ENCODE data around the gene POC1A.
"Not testable (repeated sequence)": the region's sequence is repeated elsewhere in the genome, so short reads cannot be mapped to it uniquely, and the experiment has no call there.

The POC1A gene

GRCh38 chr3:52183786-52184445 is 29.7 kb upstream of the POC1A start:
- DNase-seq (ENCODE audit: low read depth): no peak

- no peak for DNase-seq (ENCODE audit: low read depth)
Measured at GRCh38 chr3:52182691-52183090, 28.5 kb upstream of the POC1A start.

GRCh38 chr3:52182196-52182595 is 28.0 kb upstream of the POC1A start:
- DNase-seq (ENCODE audit: low read depth): no peak

- no peak for DNase-seq (ENCODE audit: low read depth)
Measured at GRCh38 chr3:52181543-52181942, 27.3 kb upstream of the POC1A start.

GRCh38 chr3:52178537-52178936 is 24.3 kb upstream of the POC1A start:
- DNase-seq (ENCODE audit: low read depth): no peak

DNA sequence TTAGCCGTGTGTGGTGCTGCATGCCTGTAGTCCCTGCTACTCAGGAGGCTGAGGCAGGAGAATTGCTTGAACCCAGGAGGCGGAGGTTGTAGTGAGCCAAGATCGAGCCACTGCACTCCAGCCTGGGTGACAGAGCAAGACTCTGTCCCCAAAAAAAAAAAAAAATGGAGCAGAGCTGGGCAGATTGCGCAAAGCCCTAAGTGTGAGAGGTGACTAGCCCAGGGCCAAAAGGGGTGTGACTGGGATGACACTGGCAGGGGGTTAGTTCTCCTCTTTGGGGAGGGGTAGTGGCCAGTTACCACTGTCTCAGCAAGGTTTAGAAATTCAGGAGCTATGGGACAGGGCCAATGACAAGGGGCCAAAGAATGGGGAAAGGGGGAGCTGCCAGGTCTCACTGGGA is 23.9 kb upstream of the POC1A start:
- DNase-seq (ENCODE audit: low read depth): not testable (repeated sequence)

- no peak for DNase-seq (ENCODE audit: low read depth)
Measured at GRCh38 chr3:52177701-52178042, 23.4 kb upstream of the POC1A start.

DNA sequence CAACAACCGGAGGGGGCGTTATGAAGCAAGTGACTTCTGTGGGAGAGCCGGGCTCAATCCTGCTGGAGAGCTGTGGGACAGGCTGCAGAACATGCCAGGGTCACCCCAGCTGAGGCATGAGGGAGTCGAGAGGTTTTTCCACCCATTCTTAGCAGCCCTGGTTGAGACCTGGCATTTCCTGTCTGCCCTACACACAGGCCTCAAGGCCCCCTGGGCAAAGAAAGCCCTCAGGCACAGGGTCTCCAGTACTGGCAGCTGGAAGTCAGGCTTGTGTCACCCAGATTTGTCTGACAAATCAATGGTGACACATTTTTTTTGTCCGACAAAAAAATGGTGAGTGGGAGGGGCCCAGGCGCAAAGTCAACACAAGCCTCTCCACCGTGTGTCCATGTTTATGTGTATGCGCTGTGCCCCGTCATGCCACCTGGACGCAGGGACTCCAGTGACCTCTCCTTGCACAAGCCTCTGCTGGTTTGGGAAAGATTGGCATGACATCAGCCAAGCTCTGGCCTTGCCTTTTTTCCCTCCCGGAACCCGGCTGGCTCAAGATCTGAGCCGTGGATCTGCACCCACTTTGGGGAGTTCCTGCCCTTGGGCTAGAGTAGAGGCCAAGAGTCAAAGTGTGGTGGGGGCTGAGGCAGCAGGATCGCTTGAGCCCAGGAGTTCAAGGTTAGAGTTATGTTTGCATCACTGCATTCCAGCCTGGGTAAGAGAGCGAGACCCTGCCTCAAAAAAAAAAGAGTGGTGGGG is 22.9 kb upstream of the POC1A start:
- DNase-seq (ENCODE audit: low read depth): no peak

GRCh38 chr3:52176180-52176752 is 22.0 kb upstream of the POC1A start:
- DNase-seq (ENCODE audit: low read depth): no peak

DNA sequence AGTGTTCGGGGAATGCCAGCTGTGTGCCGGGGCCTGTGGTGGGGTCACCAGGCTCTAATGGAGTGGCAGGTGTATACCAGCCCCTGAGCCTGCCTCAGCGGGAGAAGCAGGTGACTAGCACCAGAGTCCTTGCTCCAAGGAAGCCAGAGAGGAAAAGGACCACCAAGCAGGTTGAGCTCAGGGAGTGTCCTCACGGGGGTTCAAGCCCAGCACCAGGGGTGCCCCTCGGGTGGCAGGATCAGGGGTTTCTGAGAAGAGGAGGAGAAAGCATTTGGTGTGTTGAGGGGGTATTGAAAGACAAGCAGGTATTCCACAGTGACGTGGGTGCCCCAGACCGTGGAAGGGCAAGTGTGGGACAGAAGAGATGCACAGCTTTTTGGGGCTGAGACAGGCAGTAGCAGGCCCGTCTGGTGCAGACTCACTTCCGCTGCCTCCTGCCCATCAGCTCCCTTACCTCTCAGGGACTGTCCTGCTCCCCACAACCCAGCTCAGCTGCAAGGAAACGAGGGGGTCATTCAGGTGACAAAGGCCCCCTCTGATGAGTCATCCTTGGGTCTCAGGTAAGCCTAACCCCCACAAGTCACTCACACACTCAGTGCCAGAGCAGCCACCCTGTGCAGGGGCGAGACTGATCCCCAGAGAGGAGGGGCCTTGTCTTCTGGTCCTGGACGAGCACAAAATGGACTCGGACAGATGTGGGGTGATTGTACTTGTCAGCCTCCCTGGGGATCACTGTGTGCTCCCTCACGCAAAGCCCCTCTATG is 21.4 kb upstream of the POC1A start:
- no peak for DNase-seq (ENCODE audit: low read depth)

GRCh38 chr3:52174896-52175295 is 20.7 kb upstream of the POC1A start:
- no peak for DNase-seq (ENCODE audit: low read depth)

GRCh38 chr3:52173101-52173500 is 18.9 kb upstream of the POC1A start:
- no peak for DNase-seq (ENCODE audit: low read depth)

DNA sequence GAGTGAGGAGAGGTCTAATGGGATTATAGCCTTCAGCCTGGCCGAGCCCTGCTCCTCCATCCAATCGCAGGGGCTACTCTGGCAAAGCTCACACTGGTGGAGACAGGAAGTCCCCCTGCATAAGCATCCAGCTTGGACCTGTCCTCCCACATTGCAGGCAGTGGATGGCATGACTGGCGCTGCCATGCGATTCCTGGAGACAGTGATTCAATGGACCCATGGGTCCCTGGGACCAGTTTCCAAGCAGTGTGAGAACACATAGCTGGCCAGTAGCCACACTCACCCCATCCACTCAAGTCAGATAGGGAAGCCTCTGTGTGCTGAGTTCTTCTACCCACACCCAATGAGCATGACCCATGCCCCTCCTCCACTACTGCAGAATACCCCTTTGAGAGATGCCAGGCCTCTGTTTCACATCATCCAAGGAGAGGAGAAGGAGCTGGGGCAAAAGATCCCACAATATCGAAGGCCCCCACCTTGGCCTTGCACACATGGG is 18.1 kb upstream of the POC1A start:
- no peak for DNase-seq (ENCODE audit: low read depth)

DNA sequence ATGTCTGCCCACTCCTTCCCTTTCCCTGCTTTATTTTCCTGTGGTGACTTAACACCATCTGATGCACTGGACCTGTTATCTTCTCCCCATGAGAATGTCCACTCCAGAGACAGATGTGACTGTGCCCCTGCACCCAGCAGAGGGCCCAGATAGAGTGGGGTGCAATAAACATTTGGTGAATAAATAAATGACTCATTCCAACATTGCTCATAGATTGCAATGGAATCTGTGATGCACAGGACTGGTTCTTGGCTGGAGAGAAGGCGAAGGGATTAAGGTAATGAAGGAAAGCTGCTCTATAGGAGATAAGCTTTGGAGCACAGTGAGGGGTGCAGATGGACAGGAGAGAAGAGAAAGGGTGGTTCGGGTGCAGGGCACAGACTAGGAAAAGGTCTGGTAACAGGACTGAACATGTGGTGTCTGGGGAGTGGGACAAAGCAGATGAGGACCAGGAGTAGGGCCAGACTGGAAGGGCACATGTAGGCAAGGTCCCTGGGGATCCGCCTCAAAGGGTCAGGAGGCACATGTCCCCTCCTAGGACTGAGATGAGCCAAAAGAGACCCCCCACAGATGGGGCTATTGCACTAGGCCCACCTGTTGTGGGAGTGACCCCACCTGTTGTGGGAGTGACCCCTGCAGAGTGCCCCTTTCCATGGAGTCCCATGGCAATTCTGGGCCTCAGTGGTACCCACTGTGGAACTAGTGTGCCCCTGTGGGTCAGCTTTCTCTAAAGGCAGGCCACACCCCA is 17.5 kb upstream of the POC1A start:
- DNase-seq (ENCODE audit: low read depth): no peak

- not testable (repeated sequence) for DNase-seq (ENCODE audit: low read depth)
Measured at GRCh38 chr3:52170217-52170616, 16.0 kb upstream of the POC1A start.

DNA sequence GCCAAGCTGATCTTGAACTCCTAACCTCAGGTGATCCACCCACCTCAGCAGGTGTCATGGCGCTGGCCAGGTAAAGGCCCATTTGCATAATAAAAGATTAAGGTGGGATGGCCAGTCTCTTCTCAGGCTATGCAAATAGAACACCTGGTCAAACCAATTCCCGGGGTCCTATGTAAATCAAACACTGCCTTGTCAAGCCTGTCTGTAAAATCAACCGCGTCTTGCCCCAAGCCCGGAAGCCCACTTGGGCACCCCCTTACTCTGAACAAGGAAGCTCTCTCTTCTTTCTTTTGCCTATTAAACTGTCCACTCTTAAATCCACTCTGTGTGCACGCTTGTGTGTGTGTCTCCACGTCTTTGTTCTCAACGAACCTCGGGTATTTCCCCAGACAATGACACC is 13.0 kb upstream of the POC1A start:
- DNase-seq (ENCODE audit: low read depth): no peak

- no peak for DNase-seq (ENCODE audit: low read depth)
Measured at GRCh38 chr3:52162250-52162872, 8.1 kb upstream of the POC1A start.

GRCh38 chr3:52159503-52159902 is 5.3 kb upstream of the POC1A start:
- no peak for DNase-seq (ENCODE audit: low read depth)

- no peak for DNase-seq (ENCODE audit: low read depth)
Measured at GRCh38 chr3:52155912-52156311, 1.7 kb upstream of the POC1A start.

DNA sequence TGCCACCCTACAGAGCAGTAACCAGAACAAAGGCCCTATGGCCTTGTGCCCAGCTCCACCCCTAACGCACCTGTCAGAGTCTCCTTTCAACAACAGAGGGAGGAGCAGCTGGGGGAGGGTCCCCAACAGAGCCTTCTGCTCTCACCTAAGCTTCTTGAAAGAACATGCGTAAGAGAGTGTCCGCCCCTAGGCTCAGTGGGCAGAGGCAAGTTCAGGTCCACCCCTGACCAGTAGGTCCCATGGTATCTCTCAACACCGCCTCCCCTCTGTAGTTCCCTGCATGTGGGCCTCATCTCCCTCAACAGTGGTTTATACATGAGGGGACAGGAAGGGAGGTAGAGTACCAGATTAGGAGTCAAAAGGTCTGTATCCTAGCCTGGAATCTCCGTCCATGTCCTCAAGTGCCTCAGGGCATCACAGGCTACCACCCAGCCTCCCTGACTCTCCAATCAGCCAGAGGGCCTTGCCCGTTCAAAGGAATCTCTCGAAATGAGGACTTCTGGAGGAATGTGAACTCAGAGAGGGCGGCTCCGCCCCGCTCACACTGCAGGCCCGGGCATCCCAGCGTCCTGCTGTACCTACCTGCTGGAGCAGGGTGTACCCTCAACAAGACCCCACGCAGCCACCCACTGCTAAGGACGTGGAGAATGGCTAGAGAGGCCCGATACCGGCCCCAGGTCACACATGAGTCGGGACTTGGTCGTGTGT is 680 bp downstream of the POC1A start:
- no peak for DNase-seq (ENCODE audit: low read depth)

DNA sequence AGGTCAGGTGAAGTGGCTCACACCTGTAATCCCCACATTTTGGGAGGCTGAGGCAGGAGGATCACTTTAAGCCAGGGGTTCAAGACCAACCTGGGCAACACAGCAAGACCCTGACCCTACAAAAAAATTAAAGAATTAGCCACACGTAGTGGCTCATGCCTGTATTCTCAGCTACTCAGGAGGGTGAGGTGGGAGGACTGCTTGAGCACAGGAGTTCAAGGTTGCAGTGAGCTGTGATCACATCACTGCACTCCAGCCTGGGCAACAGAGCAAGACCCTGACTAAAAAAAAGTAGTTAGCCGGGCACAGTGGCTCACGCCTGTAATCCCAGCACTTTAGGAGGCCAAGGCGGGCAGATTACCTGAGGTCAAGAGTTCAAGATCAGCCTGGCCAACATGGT is 2.2 kb downstream of the POC1A start:
- DNase-seq (ENCODE audit: low read depth): not testable (repeated sequence)
